Ramos (cell line): ENCODE measurements around the gene STAC.

Source experiments
- in situ Hi-C: fragments of 300-500 bp; cut with MboI; formaldehyde crosslinking; loops from one replicate; pipeline ENCODE4 v1.14.3; 2022; ENCODE audit warnings: low sequenced_read_pairs; ENCODE audit not compliant: unreplicated experiment

STAC gene

DNA sequence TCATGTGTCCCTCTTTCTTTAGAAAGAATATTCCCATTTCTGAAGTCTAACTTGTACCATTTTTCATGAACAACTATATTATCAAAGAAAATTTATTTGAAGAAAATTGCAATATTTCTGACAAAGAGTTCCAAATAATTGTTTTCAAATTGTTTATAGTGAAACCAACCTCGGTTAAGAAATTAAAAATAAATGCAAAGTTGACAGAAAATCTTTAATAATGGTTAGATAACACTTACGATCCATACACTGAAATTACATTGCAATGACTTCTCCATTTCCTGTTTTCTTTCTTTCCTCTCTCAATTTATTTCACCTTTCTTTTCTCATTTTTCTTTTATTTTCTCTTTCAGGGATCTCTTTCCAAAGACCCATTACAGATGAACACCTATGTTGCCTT, 125.1 kb downstream of the STAC start:
- in situ Hi-C loops: no loop called here

DNA sequence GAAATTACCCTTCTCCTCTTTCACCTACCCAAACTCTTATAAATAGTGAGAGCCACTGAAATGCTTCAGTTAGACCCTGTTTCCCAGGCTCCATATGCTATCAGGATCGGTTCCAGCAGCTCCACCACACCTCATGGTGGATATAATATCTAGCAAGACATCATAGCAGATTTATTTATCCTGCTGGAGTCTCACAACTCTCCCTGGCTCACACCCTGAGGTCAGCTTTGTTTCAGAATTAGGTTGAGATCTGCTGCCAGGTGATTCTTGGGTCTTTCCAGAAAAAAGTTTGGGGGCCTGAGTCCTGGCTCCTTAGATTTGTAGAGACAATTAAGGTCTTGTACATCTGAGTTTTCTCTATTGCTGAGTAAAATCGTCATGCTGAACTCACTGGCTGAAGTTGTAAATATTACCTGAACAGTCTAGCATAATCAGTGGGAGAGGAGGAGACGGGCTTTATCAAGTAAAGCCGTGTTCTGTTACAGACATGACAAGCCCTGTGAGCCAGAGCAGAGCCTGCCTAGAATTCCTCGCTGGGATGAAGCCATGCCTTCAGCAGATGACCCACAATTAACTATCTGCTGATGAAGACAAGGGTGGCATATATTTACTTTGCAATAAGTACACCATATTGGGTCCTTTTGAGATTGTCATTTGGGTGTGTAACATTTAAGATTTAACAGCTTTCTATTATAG, 131.6 kb downstream of the STAC start:
- in situ Hi-C loops: no loop called here

DNA sequence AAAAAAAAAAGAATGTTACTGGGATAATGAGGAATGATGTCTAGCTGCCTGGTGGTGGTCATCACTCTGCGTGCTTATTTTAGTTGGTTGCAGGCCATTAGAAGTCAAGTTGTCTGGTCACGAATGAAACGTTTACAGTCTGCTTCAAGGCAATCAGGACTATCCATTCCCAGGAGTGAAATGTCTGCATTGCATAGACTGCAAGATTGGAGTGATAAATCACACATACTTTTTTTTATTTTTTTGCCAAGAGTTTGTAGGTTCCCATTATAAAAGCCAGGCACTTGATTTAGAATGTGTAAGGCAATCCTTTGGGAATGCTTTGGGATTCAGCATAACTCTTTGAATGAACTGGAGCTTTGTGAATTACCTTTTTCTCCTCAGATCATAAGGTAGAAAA, 132.3 kb downstream of the STAC start:
- in situ Hi-C loops: no loop called here

DNA sequence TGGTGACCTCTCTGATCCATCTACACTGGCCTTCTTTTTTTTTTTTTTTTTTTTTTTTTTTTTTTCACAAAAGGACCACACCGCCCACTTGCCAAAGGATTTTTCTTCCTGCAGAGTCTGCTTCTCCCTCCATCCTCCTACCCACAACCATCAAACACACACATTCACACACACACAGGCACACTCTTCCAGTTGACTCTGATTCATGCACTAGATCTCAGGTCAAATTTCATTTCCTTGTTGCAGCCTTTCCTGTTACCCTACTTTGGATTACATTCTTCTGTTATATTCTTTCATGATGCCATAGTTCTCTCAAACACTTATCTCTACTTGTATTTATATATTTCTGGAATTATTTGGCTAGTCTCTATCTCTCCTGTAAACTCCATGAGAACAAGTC, 133.9 kb downstream of the STAC start:
- in situ Hi-C loops: no loop called here

DNA sequence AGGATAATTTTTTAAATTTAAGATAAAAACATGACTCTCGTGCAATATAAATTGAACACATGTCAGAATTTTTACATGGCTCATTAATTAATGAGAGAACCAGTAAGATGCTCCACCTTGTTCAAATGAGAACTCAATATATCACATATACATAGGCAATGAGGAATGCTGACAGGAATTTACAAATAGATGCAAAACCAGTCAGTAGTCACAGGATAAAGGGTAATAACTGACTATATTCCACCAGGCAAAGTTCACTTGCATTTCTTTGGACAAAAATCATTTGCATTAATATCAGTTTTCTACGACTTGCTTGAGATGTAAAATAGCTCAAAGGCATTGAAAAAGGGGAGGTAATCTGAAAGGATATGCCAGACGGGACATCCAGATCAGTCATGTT, 139.4 kb downstream of the STAC start:
- in situ Hi-C loops: no loop called here

DNA sequence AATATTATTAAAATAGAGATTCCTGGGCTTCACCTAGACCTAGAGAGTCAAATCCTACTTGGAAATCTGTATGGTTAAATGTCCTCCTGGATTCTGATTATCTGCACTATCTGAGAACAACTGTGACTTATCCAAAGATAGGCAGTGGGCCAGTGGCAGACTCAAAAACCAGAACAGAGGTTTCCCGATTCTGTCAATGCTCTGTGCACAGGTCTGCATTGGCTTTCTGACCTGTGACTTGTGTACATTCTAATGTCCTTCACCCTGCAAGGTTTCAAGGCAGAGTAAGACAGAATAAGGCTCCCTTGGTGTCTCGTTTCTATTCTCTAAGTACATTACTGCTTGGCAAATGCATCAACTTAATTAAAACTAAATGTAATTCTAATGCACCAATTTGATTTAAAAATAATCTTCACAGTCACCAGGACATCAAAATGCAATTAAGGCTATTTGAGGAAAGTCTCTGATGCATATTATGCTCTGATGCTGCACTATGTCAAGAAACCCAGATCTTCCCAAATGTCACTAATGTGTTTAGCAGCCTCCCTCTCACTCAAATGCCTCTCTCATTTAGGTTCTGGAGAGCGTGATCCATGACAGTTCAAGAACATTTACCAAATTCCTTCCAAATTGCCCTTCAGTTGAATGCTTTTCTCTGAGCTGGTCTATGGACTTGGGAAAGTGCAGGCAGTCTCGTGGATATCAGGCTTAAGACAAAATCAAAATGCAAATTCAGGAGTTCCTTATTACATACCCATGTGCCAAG, 140.1 kb downstream of the STAC start:
- in situ Hi-C loops: no loop called here

DNA sequence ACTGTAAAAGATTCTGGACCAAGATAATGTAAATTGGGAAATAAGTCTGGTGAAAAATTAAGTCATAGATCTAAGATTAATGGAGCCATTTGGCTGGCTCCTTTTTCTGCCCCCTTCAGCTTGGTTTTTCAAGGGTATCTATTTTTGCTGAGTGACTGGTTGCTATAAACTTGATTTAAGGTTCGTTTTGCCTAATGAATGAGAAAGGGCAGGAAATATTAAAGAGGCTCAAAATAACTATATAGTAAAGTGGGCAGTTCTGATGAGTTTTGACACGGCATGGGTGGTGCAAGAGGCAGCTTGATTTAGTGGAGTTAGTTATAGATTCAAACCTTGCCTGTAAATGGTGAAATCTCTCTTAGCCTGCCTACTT, 140.7 kb downstream of the STAC start:
- in situ Hi-C loops: no loop called here

DNA sequence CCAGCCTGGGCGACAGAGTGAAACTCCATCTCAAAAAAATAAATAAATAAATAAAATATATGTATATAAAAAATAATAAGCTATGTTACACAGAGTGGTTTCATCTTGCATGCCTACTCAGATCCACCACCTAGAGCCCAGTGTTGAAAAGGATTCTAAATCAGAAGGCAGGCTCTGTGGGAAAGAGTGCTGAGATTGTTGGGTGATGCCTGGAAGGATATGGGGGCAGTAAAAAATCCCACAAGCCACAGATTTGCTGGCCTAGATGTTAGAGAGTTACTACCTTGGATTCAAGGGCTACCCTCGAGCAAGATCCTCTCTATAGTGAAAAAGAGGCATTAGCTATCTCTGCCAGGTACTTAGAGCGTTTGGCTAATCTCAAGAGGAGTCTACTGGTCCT, 144.3 kb downstream of the STAC start:
- in situ Hi-C loops: no loop called here

DNA sequence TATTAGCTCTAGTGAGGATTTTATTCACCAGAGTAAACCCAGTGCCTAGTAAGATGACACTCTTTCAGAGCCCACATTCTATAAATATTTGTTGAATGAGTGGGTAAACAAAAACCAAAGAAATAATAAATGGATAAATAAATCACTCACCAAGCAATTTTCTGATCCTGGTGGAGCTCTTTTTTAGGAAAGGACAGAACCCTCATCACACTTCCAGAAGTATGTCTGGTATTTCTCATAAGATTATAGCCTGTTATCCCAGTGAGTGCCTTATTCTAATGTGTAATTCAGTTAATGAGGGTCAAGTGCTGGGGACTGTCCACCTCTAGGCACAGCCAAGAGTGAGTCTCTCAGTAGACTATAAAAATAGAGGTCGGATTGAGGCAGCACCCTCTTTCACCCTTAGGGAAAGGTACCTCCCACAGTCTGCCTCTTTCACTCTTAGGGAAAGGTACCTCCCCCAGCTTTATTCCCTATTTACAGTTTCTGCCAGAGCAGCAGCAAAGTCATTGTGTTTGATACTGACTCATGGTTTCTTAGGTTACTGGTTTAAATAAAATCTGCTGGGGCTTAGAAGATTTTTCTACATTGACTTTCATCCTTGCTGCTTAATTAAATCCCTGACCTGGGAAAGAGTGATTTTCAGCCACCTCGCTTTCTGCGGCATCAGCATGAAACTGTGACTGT, 145.0 kb downstream of the STAC start:
- in situ Hi-C loops: no loop called here

DNA sequence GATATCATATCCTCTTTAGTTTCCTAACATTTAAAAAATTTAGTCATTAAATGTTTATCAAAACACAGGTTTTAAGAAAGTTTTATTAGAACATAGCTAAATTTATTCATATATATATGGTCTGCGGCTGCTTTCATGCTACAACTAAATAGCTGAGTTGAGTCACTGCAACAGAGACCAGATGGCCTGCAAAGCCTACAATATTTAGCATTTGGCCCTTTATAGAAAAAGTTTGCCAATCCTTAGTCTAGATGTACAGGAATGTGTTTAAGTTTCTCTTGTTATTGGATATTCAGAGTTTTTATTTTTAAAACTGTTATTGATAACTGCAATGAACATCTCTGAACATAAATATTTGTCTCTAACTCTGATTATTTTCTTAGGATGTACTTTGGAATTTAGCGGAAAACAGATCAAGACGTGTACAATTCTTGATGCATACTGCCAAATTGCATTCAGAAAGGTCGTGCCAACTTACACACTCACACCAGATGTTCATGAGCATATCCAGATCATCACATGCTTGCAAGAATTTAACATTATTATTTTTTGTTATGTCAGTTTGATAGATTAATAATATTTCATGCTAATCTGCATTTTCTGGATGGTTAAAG, 157.9 kb downstream of the STAC start:
- in situ Hi-C loops: no loop called here

DNA sequence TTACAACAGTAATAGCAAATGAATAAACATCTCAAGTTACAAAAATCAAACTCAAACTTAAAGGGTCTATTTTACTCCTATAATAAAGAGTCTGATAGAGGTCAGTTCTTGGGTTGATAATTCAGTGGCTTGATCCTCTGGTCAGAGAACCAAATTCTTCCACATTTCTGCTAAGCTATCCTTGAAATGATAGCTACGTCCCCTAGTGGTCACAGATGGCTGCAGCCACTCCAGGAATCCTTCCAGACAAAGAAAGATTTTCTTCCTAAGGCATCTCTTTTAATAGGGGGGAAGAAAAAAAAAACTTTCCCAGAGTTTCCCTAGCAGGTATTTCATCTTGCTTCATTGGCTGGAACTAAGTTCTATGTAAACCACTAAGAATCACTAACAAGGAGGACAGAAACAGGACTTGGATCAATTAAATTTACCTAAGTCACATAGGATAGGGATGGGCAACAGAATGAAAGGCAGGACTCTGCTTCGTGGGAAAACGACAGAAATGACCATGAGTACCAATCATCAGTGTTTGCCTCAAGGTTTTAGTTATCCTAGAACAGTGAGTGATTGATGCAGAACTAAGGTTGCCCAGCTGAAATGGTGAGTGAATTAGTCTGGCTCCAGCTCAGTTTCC, 160.7 kb downstream of the STAC start:
- in situ Hi-C loops: no loop called here

DNA sequence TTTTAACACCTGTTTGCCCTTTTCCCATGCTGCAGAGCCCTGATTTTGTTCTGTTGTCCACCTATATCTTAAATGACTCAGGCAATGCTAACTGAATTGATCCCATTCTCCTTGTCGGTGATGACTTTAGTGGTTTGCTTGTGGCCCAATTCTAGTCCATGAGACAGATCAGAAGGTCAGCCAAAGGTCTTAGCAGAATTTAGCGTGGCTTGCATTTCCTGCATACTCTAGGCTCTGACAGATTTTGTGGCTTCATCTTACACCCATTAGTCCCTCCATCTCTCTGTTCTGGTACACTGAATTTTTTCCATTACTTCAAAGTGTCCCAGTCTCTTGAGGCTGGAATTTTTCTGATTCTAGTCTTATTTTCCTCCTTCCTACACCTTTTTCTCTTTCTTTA, 161.9 kb downstream of the STAC start:
- in situ Hi-C loops: no loop called here

DNA sequence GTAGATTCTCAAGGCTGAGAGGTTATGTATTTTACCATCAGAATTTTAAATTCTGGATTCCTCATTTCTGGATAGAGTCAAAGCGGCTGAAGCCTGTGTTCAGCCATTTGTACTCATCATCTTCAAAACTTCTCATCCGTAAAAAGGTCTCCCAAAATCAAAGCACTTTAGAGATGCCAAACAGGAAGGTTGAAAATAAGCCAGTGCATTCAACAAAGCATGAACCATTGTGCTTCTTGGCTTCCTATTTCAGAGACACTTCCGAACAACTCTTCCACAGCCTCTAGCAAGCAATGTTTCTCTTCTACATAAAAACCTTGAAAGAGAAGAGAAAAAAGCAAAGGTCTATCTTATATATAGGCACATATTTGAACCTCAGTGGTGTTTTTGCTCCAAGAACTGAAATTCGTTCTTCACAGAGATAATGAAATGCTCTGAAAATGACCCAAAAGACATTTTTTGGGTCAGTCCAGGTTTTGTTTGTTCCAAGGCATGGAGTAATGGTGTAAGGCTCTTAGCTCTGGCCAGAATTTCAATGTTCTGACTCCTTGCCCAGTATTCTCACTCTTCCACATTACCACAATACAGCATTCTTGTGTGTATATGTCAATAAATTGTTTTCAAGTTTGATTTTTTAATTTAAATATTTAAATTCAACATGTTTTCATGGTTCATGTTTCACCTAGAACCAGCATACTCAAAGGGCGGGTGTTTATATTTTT, 163.1 kb downstream of the STAC start:
- in situ Hi-C loops: no loop called here

DNA sequence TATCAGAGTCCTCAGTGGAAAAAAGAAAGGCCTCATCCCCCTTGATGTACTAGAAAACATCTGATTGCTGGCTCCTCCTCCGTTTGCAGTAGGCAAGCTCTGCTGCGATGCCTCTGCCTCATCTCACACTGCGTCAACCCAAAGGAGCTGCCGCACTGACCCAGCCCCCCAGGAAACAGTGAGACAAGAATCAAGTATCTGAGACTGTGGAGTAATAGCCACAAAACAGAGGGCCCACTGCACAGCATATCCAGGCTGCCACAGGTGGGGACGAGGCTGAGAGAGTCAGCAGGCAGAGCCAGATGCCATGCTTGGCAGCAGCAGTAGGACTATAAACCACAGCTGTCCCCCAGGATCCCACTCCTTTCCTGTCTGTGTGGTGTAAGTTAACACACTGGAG, 165.9 kb downstream of the STAC start:
- in situ Hi-C loops: no loop called here

DNA sequence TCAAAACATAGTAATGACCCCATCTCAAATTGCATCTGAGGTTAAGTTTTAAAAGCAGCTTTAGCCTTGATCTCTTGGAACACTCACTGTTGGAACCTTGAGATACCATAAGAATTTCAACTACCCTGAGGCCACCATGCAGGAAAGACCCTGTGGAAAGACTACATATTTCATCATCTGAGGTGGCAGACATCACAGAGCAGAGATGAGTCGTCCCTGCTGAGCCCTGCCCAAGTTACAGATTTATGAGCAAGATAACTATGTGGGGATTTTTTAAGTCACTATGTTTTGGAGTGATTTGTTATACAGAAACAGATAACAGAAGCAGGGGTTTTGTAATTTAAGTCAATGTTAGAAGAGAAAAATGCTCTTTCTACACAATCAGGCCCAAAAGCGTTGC, 168.4 kb downstream of the STAC start:
- in situ Hi-C loops: no loop called here

DNA sequence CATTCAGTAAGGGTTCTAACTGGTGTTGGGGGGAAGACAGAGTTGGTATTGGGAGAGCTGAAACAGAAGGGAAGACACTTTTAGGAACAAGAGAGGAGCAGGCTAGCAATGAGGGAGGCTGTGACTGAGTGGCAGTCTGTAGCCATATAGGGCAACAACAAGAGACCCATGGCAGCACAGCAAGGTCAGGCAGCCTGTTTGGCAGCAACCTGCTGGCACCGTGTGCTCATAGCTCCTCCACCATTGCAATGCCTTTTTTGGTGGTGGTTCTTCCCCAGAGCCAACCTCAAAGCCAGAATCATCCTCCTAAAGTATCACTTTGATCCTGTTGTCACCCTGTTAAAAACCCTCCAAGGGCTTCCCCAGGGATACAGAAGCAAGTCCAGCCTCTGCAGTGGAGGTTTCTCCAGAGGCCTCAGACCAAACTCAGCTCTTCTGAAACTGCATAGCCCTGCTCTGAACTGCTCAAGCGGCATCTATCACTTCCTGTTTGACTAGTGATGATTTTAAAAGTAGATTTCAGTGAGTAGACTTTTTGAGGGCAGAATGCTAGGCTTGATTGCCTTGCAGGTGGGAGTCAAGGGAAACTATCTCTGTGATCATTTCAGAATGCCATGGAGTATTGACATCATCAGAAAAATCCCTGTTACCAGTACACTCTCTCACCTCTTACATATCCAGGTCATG, 176.9 kb downstream of the STAC start:
- in situ Hi-C loops: no loop called here

DNA sequence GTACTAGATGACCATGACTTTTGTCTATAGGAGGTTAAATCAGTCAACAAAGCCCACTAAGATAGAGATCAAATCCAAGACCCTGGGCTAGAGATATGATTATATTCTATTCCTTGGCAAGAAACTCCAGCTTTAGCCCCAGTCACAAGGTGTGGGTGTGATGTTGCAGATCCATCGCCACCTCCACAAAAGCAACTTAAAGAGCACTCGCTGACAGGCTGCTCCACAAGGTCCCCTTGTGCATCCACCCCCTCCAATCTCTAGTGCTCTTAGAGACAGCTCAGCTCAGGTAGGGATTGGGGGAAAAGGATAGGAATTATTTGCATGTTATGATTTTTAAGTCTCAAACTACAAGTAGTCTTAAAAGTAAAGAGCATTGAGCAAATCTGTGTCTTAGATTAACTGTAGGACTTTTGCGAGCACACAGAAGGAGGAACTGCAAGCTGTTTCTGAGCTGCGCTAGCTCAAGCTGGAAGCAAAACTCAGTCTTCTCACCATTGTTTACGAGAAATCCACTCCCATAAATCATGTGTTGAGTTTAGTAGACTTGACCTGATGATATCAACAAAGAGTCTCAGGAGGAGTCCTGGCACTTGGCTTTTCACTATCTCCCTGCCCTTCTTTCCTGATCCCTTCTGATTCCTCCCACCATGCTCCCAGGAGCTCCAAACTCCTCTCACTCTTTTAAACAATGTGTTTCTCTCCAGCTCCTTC, 177.6 kb downstream of the STAC start:
- in situ Hi-C loops: no loop called here

DNA sequence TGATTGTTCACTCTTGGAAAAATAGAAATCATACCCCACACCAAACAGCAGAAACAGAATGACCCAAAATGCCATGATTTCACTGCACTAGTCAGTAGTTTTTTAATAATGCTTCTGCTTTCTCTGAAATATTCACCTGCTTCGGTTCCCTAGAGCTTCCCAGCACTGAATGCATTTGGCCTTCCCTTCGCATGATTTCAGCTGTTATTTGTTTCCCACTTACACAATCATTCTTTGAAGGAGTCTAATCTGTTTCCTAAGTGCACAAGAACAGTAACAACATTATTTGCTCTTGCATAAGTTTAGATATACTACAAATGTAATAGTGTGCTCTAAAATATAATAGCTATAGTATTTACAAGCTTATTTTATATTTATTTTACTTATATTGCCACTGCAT, 178.7 kb downstream of the STAC start:
- in situ Hi-C loops: no loop called here

DNA sequence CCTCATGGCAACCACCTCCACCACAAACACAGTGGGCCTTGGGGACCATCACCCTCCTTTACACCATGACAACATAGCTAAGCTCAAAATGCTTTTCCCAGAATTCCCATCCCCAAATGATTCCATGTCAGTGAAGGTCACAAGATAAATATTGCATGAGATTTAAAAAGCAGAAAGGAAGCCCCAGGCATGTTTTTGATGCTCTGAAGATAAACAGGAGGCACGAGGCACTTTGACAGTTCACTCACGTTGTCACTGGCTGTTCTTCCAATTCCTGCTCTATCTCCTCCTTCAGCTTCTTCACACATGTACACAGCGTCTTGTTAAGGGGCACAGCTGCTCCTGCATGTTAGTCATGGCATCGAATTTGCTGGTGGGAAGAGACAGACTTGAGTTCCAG, 180.4 kb downstream of the STAC start:
- in situ Hi-C loops: no loop called here
